ENCODE results near the gene EPHB4. TPM values are rescaled to one million over a fixed set of nuclear protein-coding genes. Genes with fewer than 3 reads are reported as not detected.
"Not testable (repeated sequence)": the region's sequence is repeated elsewhere in the genome, so short reads cannot be mapped to it uniquely, and the experiment has no call there.

The EPHB4 gene
- total and polyA plus RNA-seq, 2 donors (not counting 3 experiments of a cell fraction or from before 2014, with no cell fraction given), result 193 to 274 TPM

DNA sequence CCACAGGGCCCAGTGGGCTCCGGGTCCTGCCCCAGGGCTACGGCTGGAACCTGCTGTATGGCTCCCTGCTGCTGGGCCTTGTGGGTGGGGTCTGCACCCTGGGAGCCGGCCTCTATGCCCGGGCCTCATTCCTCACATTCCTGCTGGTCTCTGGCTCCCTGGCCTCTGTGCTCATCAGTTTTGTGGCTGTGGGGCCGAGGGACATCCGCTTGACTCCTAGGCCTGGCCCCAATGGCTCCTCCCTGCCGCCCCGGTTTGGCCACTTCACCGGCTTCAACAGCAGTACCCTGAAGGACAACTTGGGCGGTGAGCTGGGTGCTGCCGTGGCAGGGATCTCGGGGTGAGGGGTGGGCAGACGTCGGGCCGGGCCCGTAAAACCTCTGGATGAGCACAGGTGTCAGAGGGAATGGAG is 29.6 kb upstream of the EPHB4 start:
- dilution Hi-C loops (cut with MboI; ENCODE audit: extremely low pct_ligation_motif_present, low sequenced_read_pairs) (no loop called here), intact Hi-C loops (cut with micrococcal nuclease) (no loop called here)
- BruUV-seq (replicated peaks), result no TSS peak
- Histone ChIP-seq H3K4me3 (replicated peaks in 1 of 3; ENCODE audit: insufficient read depth in 1 of 3, low read depth in 1 of 3, low read length in 3 of 3) (no peak overlapping the region), H2AFZ (ENCODE audit: low read depth, low read length) (no peak overlapping the region), H3K4me1 (ENCODE audit: control insufficient read depth, extremely low read depth, insufficient read depth, low read length) (peaks cover 11% of the 10 kb centered on the region), H3K79me2 (ENCODE audit: control insufficient read depth, insufficient read depth, low read length) (peaks cover 6% of the 10 kb centered on the region), H3K27ac (ENCODE audit: insufficient read depth, low read depth, low read length) (no peak overlapping the region), H3K9ac (replicated peaks; ENCODE audit: extremely low read depth, insufficient read depth, low read length) (no peak overlapping the region), H3K9me1 (replicated peaks; ENCODE audit: control insufficient read depth, extremely low read depth, insufficient read depth, low read length) (no peaks in the 10 kb centered on the region), H3K36me3 (ENCODE audit: control insufficient read depth in 2 of 2, extremely low read depth in 1 of 2, insufficient read depth in 2 of 2, low read length in 2 of 2) (peaks cover 5 to 11% of the 10 kb centered on the region in 2 experiments), H4K20me1 (replicated peaks; ENCODE audit: control insufficient read depth, extremely low read depth, insufficient read depth, low read length) (no peaks in the 10 kb centered on the region), H3K9me3 (replicated peaks; ENCODE audit: control insufficient read depth, insufficient read depth, low read length) (no peaks in the 10 kb centered on the region), H3K27me3 (ENCODE audit: control insufficient read depth in 2 of 2, insufficient read depth in 2 of 2, low read length in 2 of 2) (no peaks in the 10 kb centered on the region), H3K4me2 (ENCODE audit: insufficient read depth, low read length) (no peak overlapping the region)
- DNase-seq (ENCODE audit: low read depth, low spot score) (no peak), FAIRE-seq (no peak)
- CTCF ChIA-PET, result no interaction called here
- POLR2A ChIA-PET, result no interaction called here
- TF ChIP-seq POLR2A (IDR thresholded peaks at IDR 0.05; ENCODE audit: low read depth, low read length) (no peak), POLR2AphosphoS5 (IDR thresholded peaks at IDR 0.05; ENCODE audit: insufficient read depth, low read depth, low read length) (no peak)

DNA sequence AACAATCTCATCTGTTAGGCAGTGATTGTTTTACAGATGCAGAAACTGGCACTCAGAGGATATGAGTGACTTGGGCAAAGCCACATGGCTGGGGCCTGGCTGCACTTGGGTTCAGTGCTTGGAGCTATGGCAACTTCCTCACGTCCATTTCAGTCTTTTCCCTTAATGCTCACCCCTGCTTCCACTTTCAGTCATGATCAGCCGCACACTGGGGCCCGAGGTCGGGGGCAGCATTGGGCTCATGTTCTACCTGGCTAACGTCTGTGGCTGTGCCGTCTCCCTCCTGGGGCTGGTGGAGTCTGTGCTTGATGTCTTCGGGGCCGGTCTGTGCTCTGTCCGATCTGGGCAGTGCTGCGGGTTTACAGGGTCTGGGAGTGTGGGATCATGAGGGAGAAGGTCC is 28.2 kb upstream of the EPHB4 start:
- H3K79me2 ChIP-seq (ENCODE audit: control insufficient read depth, insufficient read depth, low read length), result peaks cover 6% of the 10 kb centered on the region
- no peak for FAIRE-seq
- no peaks in the 10 kb centered on the region for H3K9me3 ChIP-seq (replicated peaks; ENCODE audit: control insufficient read depth, insufficient read depth, low read length)
- no peaks in the 10 kb centered on the region for H3K27me3 ChIP-seq (ENCODE audit: control insufficient read depth in 2 of 2, insufficient read depth in 2 of 2, low read length in 2 of 2)
- no peak overlapping the region for H3K4me2 ChIP-seq (ENCODE audit: insufficient read depth, low read length)
- intact Hi-C loops (cut with micrococcal nuclease) (no loop called here), dilution Hi-C loops (cut with MboI; ENCODE audit: extremely low pct_ligation_motif_present, low sequenced_read_pairs) (no loop called here)
- TF ChIP-seq POLR2A (IDR thresholded peaks at IDR 0.05; ENCODE audit: low read depth, low read length), result no peak
- no peak for TF ChIP-seq MAX (IDR thresholded peaks at IDR 0.05; ENCODE audit: insufficient read depth, insufficient read length)
- no peak for TF ChIP-seq JUN (IDR thresholded peaks at IDR 0.05; ENCODE audit: borderline replicate concordance, insufficient read depth, insufficient read length, low read depth)
- TF ChIP-seq FOS (IDR thresholded peaks at IDR 0.05; ENCODE audit: borderline replicate concordance, insufficient read depth, low read length), result no peak
- no peak for TF ChIP-seq POLR2AphosphoS5 (IDR thresholded peaks at IDR 0.05; ENCODE audit: insufficient read depth, low read depth, low read length)
- CTCF ChIA-PET, result interaction anchor here (1.0 to 1.3 kb wide), 2 partner anchors 28 to 54 kb away, joined by 4 read pairs; partner anchors contain the start of gene EPHB4
- POLR2A ChIA-PET, result no interaction called here
- H4K20me1 ChIP-seq (replicated peaks; ENCODE audit: control insufficient read depth, extremely low read depth, insufficient read depth, low read length), result no peaks in the 10 kb centered on the region
- no peak overlapping the region for H2AFZ ChIP-seq (ENCODE audit: low read depth, low read length)
- H3K4me1 ChIP-seq (ENCODE audit: control insufficient read depth, extremely low read depth, insufficient read depth, low read length), result peaks cover 14% of the 10 kb centered on the region
- peaks cover 0 to 8% of the 10 kb centered on the region in 2 experiments for H3K36me3 ChIP-seq (ENCODE audit: control insufficient read depth in 2 of 2, extremely low read depth in 1 of 2, insufficient read depth in 2 of 2, low read length in 2 of 2)
- H3K27ac ChIP-seq (ENCODE audit: insufficient read depth, low read depth, low read length), result no peak overlapping the region
- no peaks in the 10 kb centered on the region for H3K9me1 ChIP-seq (replicated peaks; ENCODE audit: control insufficient read depth, extremely low read depth, insufficient read depth, low read length)
- no peak overlapping the region for H3K9ac ChIP-seq (replicated peaks; ENCODE audit: extremely low read depth, insufficient read depth, low read length)
- BruUV-seq (replicated peaks), result no TSS peak
- H3K4me3 ChIP-seq (replicated peaks in 1 of 3; ENCODE audit: insufficient read depth in 1 of 3, low read depth in 1 of 3, low read length in 3 of 3), result no peak overlapping the region
- DNase-seq (ENCODE audit: low read depth, low spot score), result no peak

DNA sequence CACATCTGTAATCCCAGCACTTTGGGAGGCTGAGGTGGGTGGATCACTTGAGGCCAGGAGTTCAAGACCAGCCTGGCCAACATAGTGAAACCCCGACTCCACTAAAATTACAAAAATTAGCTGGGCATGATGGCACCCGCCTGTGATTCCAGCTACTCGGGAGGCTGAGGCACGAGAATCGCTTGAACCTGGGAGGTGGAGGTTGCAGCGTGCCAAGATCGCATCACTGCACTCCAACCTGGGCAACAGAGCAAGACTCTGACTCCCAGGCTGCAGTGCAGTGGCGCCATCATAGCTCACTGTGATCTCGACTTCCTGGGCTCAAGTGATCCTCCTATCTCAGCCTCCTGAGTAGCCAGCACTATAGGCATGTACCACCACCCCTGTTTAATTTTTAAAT is 27.6 kb upstream of the EPHB4 start:
- H3K27ac ChIP-seq (ENCODE audit: insufficient read depth, low read depth, low read length); H3K9me3 ChIP-seq (replicated peaks; ENCODE audit: control insufficient read depth, insufficient read depth, low read length); H3K36me3 ChIP-seq (ENCODE audit: control insufficient read depth in 2 of 2, extremely low read depth in 1 of 2, insufficient read depth in 2 of 2, low read length in 2 of 2); H4K20me1 ChIP-seq (replicated peaks; ENCODE audit: control insufficient read depth, extremely low read depth, insufficient read depth, low read length); BruUV-seq (replicated peaks); H3K9ac ChIP-seq (replicated peaks; ENCODE audit: extremely low read depth, insufficient read depth, low read length); dilution Hi-C loops (cut with MboI; ENCODE audit: extremely low pct_ligation_motif_present, low sequenced_read_pairs); DNase-seq (ENCODE audit: low read depth, low spot score); FAIRE-seq; H2AFZ ChIP-seq (ENCODE audit: low read depth, low read length); H3K79me2 ChIP-seq (ENCODE audit: control insufficient read depth, insufficient read depth, low read length); CTCF ChIA-PET; intact Hi-C loops (cut with micrococcal nuclease); POLR2A ChIA-PET; H3K4me2 ChIP-seq (ENCODE audit: insufficient read depth, low read length); H3K9me1 ChIP-seq (replicated peaks; ENCODE audit: control insufficient read depth, extremely low read depth, insufficient read depth, low read length); H3K4me3 ChIP-seq (replicated peaks in 1 of 3; ENCODE audit: insufficient read depth in 1 of 3, low read depth in 1 of 3, low read length in 3 of 3); H3K27me3 ChIP-seq (ENCODE audit: control insufficient read depth in 2 of 2, insufficient read depth in 2 of 2, low read length in 2 of 2): not testable (repeated sequence)
- peaks cover 14% of the 10 kb centered on the region for H3K4me1 ChIP-seq (ENCODE audit: control insufficient read depth, extremely low read depth, insufficient read depth, low read length)

Data from endothelial cell of umbilical vein (primary cell).